Stimulated activated CD8-positive, alpha-beta memory T cell treated with anti-CD3 and anti-CD28 coated beads, Interleukin-2, amount 100 ng/mL, for 48 hours (primary cell): Measurements from ENCODE around the gene ZNF576.
A peak's percentile ranks its signal among the peaks of the same experiment; 100 is the strongest.
"Not testable (repeated sequence)": the region's sequence is repeated elsewhere in the genome, so short reads cannot be mapped to it uniquely, and the experiment has no call there.

Experiments used
- DNase-seq, 2 donors: peaks; one replicate each; pipeline ENCODE4 v3.0.0-alpha.2; 2020; ENCODE audit warnings: low read depth in 2 of 2

Gene ZNF576

DNA sequence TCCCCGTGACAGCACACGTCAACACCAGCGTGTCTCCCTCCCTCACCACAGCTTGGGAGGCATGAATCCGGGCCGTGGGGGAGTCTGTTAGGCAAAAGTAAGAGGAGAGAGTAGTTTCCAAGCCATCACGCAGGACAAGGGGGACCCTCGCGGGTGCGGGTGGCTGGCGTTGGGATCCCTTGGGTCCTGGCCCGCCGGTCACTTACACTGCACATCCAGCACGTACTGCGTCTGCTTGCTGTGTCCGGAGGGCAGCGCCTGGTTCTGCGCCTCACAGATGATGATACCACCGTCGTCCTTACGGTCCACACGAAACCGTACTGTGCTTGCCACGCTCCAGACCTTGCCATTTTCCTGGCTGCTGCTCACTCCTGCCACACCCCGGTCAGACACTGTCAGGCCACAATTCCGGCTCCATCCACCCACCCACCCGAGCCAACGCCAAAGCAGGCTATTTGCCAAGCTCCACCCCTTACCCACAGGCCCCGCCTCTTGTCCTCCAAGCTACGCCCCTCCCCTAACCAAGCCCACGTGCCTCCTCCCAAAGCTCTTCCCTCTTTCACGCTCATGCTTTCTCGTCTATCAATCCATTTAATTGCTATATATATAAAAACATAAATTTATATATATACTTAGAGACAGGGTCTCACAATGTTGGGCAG, 29.7 kb downstream of the ZNF576 start:
- DNase-seq: no peak

DNA sequence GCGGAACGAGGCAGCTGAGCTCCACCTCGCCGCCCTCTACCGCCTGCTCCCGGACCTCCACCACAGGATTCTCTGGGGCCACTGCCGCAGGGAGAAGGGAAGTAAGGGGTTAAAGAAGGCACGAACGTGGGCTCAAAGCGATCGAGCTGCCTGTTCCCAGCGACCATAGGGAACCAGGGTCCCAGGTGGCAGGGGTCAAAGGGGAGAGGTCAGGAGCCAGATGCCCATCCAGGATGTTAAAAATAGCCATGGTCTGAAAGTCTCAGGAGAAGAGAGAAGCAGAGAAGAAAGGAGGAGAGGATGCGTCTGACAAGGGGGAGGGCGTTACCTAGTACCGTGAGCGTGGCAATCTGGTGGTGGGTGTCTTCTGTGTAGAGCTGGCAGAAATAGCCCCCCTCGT, 30.4 kb downstream of the ZNF576 start:
- DNase-seq: no peak

DNA sequence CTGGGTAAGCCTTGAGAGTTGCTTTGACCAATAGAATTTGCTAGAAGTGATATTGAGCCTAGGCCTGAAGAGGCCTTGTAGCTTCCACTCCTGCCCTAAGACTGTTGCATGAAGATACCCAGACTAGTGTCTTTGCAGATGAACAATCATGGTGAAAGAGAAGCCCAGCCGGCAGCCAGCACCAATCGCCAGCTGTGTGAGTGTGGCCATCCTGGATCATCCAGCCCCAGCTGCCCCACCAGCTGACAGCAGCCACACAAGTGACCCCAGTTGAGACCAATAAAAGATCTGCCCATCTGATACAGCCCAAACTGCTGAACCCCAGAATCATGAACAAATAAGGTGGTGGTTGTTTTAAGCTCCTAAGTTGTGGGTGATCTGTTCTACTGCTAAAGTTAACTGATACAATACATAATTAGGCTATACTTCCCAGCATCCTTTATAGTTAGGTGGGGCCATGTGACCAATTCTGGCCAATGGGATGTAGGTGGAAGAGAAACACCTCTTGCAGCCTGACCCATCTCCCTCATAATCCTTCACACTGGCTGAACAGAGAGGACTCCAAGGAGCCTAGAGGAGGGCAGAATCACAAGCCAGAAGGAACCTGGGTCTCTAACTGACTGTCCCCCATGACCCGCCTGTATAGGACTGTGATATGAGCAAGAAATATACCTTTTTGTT, 32.4 kb downstream of the ZNF576 start:
- no peak for DNase-seq

DNA sequence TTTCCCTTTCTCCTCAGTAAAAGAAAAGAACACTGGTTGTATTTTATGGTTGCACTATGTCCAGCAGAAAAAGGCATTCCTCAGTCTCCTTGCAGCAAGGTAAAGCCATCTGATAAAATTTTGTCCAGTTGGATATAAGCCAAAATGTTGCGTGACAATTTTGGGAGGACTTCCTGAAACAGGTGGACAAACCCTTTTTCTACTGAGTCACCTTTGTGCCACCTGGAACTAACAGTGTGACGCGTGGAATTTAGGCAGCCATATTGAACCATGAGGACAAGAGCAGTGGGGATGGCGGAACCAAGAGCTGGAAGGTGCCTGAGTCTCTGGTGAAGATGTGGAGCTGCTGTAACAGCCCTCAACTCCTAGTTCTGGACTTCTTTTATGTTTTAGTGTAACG, 35.1 kb downstream of the ZNF576 start:
- no peak for DNase-seq

DNA sequence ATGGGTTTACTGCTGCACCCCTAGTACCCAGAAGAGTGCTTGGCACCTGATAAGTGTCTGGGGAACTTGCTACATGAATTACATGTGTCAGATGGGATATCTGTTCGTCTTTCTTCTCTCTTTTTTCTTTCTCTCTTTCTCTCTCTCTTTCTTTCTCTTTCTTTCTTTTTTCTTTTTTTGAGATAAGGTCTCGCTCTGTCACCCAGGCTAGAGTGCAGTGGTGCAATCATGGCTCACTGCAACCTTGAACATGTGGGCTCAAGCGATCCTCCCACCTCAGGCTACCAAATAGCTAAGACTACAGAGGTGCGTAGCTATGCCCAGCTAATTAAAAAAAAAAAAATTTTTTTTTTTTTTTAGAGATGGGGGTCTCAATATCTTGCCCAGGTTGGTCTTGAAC, 37.1 kb downstream of the ZNF576 start:
- no peak for DNase-seq

DNA sequence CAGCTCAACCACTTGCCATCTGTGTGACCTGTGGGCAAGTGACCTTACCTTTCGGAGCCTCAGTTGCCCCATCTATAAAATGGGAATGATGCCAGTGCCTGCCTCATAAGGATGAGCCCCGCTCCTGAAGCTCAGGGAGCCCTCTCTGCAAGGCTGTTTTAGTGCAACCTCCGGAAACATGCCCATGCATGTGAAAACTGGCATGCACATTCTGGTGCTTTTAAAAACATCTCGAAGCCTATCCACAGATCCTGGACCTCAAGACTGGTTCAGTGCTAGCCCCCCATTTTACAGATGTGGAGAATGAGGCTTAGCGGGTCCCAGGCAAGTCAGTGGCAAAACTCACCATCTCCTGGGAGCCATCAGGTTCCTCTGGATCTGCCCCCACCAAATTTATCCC, 37.7 kb downstream of the ZNF576 start:
- DNase-seq: no peak

DNA sequence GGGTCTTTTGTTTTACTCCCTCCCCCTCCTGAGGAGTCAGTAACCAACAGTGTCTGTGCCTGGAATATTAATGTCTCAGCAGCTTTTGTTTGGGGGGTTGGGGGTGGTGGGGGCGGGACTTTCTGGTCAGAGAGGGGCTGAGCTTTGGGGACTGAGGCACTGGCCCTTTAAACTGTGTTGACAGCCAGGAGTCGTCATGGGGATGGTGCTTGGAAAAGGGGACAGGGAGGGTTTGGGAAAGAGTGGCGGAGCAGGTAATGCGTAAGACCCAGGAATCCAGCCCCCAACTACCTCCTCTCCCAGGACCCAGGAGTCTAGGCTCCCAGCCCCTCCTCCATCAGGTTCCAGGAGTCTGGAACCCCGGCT, 38.1 kb downstream of the ZNF576 start:
- no peak for DNase-seq

DNA sequence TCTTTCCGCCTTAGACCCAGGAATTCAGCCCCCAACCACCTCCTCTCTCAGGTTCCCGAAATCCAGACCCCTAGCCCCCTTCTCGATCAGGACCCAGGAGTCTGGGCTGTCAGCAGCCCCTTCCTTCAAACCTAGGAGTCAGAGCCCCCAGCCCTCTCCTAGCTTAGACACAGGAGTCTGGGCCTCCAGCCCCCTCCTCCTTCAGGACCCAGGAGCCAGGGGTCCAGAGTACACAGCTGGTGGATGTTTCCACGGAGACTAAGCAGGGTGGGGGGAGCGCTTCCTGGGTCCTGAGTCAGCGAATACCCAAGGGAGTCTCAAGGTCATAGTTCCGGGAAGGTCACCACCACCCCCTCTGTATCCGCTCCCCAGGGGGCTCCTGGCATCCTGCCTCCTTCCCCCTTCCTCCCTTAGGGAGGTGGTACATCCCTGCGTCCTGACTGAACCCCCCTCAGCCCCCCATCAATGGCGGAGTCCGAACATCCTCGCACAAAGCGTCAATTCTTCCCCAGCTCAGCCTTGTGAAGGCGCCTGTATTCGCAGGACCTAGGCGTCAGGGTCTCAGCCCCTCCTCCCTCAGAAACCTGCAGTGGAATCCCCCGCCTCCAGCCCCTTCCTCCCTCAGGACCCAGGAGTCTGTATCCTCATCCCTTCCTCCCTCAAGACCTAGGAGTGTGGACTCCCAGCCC, 38.6 kb downstream of the ZNF576 start:
- no peak for DNase-seq

DNA sequence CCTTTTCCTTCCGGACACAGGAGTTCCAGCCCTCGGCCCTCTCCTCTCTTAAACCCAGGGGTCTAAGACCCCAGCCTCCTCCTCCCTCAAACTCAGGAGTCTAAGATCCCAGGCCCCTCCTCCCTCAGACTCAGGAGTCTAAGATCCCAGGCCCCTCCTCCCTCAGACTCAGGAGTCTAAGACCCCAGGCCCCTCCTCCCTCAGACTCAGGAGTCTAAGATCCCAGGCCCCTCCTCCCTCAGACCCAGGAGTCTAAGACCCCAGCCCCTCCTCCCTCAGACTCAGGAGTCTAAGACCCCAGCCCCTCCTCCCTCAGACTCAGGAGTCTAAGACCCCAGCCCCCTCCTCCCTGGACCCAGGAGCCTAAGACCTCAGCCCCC, 39.2 kb downstream of the ZNF576 start:
- DNase-seq: not testable (repeated sequence)

DNA sequence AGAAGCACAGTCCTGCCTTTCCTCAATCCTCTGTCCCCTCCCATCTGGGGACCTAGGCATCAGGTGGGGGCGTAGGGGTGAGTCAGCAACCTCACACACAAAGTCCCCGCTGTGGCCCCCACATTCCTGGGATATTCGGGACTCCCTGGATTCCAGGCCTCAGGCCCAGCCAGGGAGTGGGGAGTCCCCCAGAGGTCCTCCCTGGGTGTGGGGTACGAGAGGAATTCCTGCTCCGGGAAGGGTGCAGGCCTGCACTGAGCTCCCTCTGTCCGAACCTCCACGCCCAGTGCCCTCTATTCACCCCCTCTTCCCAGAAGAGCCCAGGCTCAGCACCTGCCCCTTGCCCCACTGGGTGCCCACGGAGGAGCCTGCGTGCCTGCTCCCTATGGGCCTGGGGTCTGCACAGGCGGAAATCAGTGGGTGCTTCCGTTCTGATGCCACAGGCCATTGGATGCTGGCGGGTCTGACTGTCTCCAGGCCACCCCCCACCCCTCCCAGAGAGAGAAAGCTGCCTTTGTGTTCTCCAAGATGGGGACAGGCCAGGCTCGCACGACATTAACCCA, 39.8 kb downstream of the ZNF576 start:
- no peak for DNase-seq

DNA sequence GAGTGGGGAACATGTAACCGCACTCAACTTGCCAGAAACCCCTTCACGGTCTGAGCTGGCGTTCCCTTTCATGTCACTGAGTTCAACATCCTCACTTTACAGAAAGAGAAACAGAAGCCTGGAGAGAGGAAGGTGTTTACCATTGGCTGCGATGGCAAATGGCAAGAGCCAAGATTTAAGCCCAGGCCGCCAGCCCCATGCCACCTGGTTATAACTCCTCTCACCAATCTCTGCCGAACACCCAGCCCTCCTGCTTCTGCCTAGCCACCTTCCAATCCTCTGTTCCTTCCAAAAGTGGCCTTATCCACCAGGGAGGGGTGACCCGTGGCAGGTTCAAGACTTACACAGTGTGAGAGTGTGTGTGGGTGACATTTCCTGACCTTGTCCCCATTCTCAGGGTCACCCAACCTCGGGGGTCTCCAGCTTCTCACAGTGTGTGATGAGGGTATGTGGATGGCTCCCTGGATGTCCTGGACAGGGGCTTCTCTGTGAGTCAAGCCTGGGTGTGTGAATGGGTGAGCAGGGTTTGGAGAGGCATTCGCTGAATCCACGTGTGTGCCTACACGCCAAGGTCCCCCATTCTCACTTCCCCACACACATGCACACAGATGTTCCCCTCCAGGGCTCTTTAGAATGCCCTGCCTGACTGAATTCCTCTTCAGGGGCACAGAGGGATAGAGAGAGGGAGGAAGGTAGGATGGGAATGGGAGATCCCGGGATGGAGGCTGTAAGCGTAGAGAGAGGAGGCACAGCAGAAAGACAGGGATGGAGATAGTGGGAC, 42.0 kb downstream of the ZNF576 start:
- no peak for DNase-seq

DNA sequence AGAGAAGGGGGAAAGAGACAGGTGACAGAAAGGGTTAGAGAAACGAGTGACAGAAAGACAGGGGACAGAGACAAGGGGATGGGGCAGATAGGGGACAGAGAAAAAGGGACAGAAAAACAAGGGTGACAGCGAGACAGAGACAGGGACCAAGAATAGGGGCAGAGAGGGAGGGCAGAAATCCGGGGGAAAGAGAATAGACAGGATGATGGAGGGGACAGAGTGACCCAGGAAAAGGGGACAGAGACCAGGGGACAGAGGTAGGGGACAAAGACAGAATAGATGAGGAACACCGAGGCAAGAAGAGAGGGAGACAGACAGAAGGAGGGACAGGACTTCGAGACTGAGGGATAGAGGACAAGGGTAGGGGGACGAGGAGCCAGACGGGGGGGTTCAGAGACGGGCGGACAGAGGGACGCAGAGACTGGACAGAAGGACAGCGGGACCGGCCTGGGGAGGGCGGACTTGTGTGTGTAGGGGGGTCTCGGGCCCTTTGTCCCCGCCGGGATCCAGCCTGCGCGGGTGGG, 42.7 kb downstream of the ZNF576 start:
- no peak for DNase-seq

DNA sequence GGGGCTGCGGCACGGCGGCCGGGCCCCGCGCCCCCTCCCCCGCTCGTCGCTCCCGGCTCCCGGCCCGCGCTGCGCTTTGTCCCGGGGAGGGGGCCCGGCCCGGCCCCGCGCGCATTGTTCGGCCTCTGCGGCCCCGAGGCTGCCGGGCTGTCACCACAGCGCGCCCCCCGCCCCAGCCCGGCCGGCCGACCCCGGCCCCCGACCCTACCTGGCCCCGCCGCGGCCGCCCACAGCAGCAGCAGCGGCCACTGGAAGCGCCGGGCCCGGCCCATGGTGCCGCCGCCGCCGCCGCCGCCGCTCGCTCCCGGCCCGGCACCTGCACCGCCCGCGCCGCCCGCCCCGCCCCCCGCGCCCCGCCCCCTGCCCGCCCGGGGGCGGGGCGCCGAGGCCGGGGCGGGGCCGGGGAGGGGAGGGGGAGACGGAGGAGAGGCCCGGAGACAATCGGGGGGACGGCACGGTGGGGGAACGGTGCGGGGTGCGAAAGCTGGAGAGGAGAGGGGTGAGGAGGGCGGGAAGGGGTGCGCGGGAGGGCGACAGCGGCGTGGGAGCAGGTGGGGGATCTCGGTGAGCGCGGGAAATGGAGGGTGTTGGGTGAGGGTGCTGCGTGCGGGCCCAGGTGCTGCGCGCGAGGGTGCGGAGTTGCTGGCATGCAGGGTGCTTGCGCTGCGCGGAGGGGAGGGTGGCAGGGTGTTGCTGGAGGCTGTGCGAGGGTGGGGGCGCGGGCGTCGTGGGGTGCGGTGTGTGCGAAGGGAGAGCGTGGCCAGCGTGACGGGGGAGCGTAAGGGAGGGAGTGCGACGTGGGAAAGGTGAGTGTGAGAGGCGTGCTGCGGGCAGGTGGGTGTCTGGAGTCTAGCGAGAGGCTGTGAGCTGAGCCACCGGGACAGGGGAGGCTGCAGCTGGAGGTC, 43.4 kb downstream of the ZNF576 start, which contains the start of gene CADM4:
TSS of gene CADM4 (minus strand) at position 332 of the 905 bp plus-strand sequence. CDS start at position 272, 60 bp downstream.
- peak in 1 of 2 donors; percentile 12 for DNase-seq

DNA sequence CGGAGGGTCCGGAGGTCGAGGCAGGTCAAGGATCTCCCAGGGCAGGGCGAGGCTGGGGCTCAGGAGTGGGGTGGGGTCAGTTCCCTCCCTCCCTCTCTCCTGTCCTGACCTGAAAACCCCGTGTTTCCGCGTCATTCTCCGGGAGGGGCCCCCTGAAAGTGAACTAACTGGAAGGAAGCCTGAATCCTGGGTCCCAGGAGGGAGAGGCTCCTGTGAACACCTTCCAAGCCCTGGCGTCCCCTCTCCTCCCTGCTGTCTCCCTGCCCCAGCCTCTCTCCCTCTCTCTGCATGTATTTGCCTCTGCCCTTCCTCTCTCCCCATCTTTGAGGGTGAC, 44.0 kb downstream of the ZNF576 start:
- no peak for DNase-seq

DNA sequence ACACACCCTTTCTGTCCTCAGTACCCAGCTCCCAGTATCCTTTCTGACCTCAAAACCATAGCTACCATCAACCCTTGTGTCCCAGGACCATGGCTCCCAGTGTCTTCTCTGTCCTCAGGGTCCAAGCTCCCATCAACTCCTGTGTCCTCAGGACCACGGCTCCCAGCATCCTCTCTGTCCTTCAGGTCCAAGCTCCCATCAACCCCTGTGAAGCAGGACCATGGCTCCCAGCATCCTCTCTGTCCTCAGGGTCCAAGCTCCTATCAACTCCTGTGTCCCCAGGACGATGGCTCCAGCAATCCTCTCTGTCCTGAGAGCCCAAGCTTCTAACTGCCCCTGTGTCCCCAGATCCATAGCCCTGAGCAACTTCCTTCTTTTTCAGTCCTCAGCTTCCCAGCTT, 44.9 kb downstream of the ZNF576 start:
- no peak for DNase-seq

DNA sequence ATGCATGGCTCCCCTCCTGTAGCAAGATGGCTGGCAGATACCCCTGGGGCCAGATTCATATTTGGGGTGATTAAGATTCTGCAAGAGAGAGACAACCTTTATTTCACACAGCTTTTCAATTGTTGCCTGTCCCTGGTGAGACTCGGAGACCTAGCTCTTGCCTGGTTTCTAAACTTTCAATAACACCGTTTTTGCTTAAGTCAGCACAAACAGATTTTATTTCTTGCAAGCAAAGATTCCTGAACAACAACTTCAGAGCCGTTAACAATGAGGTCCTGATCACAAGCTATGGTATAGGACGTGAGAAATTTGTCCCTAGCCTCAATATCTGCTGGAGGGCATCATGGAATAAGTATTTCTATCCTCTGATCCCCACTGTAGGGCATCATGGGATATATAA, 46.1 kb downstream of the ZNF576 start:
- DNase-seq: no peak

DNA sequence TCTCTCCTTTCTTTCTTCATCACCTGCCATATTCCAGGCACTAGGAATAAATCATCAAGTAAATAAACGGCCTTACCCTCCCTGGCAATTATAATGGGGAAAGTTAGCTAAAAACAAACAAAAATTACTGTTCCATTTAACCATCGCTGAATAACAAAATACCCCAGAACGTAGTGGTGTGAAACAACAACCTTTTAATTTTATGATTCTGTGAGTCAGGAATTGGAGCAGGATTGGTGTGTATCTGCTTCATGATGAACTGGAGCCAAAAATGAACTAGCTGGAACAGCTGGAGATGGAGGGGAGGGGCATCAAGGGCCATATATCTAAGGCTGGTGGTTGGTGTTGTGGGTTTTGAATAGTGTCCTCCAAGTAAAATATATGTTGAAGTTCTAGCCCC, 46.9 kb downstream of the ZNF576 start:
- no peak for DNase-seq

DNA sequence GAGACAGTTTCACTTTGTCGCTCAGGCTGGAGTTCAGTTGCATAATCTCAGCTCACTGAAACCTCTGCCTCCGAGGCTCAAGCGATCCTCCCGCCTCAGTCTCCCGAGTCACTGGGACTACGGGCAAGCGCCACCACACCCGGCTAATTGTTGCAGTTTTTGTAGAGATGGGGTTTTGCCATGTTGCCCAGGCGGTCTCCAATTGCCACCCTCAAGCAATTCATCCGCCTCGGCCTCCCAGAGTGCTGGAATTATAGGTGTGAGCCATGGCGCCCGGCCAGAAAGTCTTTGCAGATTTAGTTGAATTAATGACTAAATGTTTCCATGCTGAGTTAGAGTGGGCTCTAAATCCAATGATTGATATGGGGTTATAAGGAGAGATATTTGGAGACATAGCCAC, 47.8 kb downstream of the ZNF576 start:
- no peak for DNase-seq

DNA sequence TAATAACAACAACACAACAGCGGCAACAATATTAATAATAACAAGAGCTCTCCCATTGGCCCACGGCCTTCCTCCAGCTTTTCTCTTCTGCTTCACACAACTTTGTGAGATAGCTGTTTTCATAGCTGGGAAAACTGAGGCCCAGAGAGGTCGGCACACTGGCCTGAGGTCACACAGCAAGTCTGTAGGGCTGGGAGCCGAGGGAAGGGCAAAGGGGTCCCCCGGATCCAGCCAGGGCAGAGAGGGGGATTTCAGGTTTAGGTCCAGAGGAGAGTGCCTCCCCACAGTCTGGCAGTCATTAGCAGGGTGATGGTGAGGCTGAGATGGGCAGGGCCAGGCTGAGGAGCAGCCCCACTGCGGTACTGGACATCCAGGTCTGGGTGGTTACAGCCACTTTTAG, 52.2 kb downstream of the ZNF576 start:
- no peak for DNase-seq

DNA sequence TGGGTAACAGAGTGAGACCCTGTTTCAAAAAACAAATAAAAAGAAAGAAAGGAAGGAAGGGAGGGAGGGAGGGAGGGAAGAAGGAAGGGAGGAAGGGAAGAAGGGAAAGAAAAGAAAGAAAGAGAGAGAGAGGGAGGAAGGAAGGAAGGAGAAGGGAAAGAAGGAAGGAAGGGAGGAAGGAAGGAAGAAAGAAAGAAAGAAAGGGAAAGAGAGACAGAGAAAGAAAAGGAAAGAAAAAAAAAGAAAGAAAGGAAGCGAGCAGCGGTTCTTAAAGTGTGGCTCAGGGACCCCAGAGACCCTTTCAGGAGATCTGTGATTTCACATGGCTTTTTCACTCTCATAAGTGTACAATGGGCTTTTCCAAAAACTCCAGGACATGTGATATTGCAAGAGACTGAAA, 53.1 kb downstream of the ZNF576 start:
- no peak for DNase-seq

DNA sequence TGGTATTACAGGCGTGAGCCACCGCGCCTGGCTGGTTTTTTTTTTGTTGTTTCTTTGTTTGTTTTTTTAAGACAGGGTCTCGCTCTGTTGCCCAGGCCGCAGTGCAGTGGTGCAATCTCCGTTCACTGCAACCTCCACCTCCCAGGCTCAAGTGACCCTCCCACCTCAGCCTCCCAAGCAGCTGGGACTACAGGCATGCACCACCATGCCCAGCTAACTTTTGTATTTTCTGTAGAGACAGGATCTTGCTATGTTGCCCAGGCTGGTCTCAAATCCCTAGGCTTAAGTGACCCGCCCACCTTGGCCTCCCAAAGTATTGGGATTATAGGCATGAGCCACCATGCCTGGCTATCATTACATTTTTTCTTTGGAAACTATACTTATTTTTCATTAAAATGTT, 53.9 kb downstream of the ZNF576 start:
- not testable (repeated sequence) for DNase-seq
